ENCODE data around the gene BST2. TPM values are rescaled to one million over a fixed set of nuclear protein-coding genes. Genes with fewer than 3 reads are reported as not detected.
A peak's percentile ranks its signal among the peaks of the same experiment; 100 is the strongest.
"Not testable (repeated sequence)": the region's sequence is repeated elsewhere in the genome, so short reads cannot be mapped to it uniquely, and the experiment has no call there.

The BST2 gene
- polyA plus RNA-seq, 1 donor = 104 TPM

- peak; percentile 92 for DNase-seq
Observed at GRCh38 chr19:17390665-17391370, 14.6 kb downstream of the BST2 start.

DNA sequence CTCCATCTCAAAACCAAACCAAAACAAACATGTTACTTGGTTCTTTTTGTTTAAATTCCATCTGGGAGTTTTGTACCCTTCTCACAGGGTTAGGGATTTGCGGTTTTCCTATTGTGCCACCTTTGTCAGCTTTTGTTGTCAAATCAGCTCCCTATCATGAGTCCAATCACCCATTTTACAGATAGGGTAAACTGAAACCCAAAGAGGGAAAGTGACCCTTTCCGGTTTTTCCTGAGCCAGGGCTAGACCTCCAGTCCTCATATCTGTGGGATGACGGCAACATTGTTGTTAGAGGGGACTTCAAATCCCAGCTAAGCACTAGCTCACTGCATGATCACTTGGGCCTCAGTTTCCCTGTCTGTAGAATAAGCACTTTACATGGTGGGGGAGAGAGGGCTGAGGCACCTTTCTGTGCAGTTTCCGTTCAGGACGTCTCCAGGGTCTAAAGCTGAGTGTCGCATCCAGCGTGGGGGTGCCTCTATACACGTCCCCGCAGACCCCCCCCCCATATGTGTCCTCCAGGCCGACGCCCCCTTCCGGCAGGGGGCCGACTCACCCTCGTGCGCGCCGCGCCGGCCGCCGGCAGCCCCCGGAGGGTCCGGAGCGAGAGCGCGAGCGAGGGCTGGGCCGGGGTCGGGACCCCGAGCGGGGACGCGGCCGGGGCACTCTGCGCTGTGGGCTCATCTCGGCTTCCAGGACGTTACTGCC is 15.3 kb downstream of the BST2 start:
- DNase-seq = no peak

DNA sequence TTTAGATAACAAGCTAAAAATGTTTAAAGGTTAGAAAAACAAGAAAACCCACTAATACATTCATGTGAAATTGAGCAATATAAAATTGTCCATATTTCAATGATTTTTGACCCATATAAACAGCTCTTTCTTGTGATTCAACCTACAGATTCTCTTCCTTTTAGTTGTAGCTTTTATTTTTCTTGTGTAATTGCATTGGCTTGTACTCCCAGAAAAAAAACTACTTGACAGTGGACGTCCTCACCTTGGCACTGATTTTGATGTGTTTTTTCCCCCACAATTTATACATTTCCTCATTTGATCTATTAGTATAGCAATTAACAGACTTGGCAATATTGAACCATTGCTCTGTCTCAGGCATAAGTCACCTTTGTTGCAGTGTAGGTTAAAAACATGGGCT is 16.1 kb downstream of the BST2 start:
- no peak for DNase-seq

DNA sequence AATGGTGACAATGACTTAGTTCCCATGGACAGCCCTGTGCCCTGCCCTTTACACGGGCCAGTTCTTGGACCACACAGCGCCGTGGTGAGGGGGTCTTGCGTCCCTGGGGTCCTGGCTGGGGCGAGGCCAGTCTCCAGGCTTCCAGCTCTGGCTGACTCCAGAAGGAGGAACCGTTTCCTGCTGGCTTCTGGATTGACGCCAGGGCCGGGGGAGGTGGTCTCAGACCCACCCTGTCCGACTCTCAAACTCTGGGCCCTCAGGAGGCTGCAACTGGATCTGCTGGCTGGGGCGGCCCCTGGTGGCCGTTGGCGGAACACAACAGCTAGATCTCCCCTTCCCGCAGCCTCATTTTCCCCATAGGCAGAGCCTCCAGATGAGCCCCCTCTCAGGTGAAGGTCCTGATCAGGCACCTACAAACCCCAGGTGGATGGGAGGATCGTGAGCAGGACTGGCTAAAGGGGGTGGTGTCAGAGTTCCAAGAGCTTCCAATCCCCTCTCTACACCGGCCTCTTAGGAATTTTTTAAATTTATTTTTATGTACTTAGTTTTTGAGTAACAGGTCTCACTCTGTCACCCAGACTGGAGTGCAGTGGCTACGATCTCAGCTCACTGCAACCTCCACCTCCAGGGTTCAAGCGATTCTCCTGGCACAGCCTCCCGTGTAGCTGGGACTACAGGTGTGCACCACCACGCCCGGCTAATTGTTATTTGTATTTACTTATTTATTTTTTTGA is 19.4 kb downstream of the BST2 start:
- DNase-seq = peak; percentile 64

DNA sequence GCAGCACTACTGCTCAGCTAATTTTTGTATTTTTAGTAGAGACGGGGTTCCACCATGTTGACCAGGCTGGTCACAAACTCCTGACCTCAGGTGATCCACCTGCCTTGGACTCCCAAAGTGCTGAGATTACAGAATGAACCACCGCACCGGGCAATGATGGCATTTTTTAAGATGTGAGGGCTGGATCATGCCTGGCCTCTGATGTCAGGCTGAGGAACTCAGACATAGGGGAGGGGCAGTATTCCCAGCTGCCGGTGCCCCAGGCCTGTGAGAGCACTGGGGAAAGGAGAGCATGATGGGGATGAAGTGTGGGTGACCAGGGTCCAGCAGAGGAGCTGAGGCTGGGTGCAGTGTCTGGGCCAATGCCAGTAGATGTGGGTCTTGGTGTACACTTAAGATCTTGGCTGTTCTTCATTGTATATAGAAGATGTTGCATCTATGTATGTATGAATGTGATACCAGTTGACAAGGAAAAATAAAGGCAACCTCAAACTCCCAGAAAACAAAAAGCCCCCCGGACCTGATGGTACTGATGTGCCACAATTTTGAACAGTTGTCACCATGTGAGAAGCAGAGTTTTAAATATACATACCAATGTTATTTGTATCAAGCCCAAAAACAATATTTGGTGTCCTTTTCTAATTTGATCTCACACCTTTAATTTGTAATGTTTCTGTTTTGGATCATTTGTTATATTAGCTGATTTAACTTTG is 24.8 kb downstream of the BST2 start:
- DNase-seq = no peak

GRCh38 chr19:17379221-17379631 is 26.2 kb downstream of the BST2 start:
- peak; percentile 65 for DNase-seq

DNA sequence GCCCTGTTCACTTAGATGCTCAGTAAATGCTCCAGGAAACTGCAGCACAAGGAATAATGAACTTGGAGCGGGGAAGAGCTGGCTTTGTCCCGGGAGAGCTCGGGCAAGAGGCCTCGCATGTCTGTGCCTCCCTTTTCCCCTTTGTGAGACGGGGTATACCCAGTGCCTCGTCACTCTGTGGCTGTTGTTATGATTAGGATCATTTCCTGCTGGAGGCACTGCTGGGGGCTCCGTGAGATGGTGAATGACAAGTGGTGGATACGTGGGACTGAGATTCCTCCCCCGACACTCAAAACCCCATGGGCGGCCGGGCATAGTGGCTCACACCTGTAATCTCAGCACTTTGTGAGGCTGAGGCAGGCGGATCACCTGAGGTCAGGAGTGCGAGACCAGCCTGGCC is 27.2 kb downstream of the BST2 start:
- no peak for DNase-seq

DNA sequence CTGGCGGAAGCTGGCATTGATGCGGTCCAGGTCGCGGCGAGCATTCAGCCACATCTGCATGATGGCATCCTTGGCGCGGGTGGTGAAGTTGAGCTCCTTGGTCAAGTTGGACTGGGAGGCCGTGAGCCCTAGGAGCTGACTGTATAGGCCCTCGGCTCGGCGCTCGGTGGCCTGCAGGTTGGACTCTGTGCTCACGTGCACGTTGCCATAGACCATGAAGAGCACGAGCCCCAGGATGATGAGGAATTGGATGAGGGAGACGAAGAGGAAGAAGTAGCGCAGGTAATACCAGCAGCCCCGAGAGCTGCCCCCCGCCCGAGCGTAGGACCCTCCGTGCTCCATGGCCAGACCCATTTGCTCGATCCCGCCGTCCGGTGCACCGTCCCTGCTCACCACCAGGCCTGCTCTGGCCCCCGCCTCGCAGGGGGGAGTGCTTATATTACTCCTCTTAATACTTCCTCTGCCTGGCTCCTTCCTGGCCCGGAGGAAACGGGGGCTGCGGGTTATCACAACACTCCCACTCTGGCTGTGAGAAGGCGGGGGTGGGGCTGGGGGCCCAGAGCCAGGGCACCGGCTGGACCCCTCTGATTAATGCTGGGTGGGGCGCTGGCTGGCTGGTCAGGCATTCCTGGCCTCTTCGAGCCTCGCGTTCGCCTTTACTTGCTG is 28.4 kb downstream of the BST2 start, which contains the start of gene PLVAP:
Gene PLVAP (minus strand): TSS at position 408 of the 666 bp plus-strand sequence. CDS start 54 bp downstream, at position 354.
- peak; percentile 59 for DNase-seq

GRCh38 chr19:17370026-17370587 is 35.3 kb downstream of the BST2 start:
- DNase-seq = no peak

DNA sequence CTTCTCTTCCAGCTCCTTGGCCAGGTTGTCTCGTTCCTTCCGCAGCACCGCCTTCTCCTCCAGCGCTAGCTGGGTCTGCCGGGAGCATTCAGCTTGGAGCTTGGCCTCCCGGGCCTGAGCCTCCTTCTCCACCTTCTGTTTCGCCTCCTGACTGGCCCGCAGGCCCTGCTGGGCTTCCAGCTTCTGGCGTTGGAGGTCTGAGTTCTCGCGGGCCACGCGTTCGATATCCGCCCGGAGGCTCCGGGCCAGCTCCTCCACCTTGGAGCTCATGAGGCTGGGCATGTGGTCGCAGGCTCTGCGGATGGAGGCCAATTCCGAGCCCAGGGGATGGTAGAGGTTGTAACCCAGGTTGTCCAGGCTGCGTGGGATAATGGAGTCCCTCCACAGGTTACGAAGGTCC is 40.1 kb downstream of the BST2 start:
- no peak for DNase-seq

- not testable (repeated sequence) for DNase-seq
Observed at GRCh38 chr19:17363852-17364605, 41.4 kb downstream of the BST2 start.

DNA sequence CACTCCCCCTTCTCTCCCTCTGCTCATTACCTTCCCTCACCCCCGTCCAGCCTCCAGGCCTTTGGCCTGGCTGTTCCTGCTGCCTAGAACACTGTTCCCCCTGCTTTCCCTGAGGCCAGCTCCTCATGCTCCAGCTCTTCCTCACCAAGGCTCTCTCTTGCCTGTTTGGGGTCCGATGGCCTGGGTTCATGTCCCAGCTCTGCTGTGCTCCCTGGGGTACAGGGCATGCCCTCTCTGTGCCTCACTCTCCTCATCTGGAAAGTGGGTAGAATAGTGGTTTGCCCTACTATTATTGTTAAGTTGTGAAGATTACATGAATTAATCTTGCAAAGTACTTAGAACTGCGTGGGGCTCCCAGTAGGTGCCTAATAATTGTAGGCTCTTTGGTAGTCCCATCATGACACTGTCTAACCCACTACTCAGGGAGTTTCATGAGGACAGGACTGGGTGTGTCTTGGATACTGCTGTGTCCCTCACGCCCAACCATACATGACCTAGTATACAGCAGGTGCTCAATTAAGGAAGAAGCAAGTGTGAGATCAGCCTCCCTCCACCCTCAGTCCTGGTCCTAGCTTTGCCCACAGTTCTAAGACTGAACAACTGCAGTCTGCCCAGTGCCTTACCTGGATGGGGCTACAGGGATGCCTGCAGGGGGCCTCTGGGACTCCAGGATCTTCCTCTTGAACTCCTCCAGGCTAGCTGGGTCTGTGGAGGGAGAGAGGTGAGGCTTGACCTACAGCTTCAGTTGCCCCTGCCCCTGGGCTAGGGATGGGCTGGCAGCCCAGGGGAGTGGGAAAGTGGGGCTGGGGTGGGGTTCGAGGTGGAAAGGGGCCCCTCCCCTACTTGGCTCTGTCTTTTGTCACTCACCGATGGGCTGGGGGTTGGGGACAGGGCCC is 45.3 kb downstream of the BST2 start:
- DNase-seq = no peak

DNA sequence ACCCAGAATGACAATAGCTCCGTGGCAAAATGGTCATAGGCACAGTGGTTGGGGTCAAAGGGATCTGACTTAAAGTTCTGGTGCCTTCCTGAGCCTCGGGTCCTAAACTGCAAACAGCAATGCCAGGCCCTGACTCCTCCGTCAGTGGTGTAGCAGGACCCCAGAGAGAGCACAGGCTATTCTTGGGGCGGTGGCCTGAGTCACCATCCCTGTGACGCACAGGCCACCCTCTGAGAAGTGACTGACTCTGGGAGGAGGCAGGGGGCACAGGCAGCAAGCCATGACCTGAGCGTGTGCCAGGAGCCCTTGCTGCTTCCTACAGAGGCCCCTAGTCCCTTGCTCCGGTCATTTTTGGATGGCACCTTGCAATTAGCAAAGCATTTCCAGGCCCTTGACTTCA is 47.0 kb downstream of the BST2 start:
- no peak for DNase-seq

DNA sequence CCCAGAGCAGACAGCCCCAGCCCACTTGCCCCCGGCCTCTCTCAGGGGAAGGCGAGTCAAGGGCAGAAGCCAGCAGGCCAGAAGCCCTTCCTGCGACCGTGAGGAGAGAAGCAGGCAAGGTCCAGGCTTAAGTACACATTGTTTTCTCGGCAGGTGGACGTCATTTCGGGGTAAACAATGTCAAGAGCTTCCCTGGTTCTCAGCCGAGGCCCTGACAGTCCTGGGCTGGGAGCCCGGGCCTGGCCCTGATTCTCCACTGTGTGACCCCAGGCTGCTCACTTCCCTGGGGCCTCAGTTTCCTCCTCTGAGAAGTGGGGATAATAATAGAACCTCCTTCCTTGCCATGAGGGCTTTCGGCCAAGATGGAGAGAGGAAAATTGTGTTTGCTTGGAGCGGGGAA is 47.7 kb downstream of the BST2 start:
- no peak for DNase-seq

- DNase-seq = no peak
Observed at GRCh38 chr19:17357078-17357666, 48.3 kb downstream of the BST2 start.

DNA sequence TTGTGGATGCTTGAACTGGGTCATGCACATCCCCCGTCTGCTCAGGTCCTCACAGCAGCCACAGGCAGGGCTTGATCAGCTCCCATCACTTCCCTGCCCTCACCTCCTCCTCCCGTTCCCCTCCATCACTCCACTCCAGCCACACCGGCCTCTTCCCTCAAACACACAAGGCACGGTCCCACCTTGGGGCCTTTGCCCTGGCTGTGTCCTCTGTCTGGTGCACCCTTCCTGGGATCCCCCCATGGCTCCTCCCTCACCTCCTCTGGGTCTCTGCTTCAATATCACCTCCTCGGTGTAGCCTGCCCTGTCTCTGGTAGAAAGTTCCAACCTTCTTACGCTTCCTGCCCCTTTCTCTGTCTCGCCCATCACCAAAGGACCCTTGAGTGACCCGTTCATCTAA is 52.0 kb downstream of the BST2 start:
- DNase-seq = no peak
